ENCODE results near the gene NTM. TPM values are rescaled to one million over a fixed set of nuclear protein-coding genes. Genes with fewer than 3 reads are reported as not detected.

NTM gene
- total RNA-seq, 1 experiment from 2014 or later = 16.4 TPM

DNA sequence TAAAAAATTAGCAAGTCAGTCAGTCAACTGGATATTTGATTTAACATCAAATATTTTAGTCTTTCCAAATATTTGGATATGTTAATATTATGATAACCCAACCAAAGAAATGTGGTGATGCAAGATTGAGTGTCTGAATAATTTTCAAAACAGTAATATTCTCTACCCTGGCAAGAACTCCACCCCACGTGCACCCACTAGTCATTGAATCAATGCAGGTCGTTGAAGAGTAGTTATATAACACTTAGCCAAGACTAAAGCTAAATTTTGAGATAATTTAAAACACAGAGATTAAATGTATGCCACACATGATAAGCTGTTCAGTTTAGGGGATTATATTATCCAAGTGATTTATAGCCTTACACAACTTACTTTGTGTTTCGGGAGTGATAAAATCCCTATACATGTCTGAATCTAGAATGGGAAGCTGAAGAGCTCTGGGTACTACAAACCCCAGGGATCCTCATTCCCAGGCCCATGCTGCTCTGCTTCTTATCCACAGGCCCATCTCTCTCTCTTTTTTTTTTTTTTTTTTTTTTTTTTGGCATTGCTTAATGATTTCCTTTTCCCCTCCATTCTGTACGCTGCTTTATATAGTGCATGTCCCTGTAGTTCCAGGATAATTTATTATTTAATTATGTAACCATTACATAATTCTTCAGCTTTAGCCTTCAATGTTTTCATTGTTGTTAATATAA lies 392.9 kb downstream of the NTM start:
- Mint-ChIP-seq H3K36me3 (no peaks in the 10 kb centered on the region), H3K4me3 (no peak overlapping the region), H3K27ac (no peak overlapping the region), H3K4me1 (peaks cover 28% of the 10 kb centered on the region), H3K27me3 (ENCODE audit: low read depth) (no peaks in the 10 kb centered on the region), H3K9me3 (no peaks in the 10 kb centered on the region)
- CTCF ChIA-PET = interaction anchor here (1.0 to 3.9 kb wide), 3 partner anchors 15 to 69 kb away, joined by 3 to 15 read pairs (median 7); no protein-coding TSS in a partner anchor
- TF ChIP-seq, protein P1, sequence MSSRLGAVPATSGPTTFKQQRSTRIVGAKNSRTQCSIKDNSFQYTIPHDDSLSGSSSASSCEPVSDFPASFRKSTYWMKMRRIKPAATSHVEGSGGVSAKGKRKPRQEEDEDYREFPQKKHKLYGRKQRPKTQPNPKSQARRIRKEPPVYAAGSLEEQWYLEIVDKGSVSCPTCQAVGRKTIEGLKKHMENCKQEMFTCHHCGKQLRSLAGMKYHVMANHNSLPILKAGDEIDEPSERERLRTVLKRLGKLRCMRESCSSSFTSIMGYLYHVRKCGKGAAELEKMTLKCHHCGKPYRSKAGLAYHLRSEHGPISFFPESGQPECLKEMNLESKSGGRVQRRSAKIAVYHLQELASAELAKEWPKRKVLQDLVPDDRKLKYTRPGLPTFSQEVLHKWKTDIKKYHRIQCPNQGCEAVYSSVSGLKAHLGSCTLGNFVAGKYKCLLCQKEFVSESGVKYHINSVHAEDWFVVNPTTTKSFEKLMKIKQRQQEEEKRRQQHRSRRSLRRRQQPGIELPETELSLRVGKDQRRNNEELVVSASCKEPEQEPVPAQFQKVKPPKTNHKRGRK (CRISPR knock-in tag; IDR thresholded peaks at IDR 0.05; ENCODE audit: borderline replicate concordance) = no peak
- TF ChIP-seq ZNF138 (CRISPR knock-in tag; conservative IDR thresholded peaks at IDR 0.05) (no peak), RELA (CRISPR knock-in tag; IDR thresholded peaks at IDR 0.05; ENCODE audit: borderline replicate concordance) (no peak), EMX1 (CRISPR knock-in tag; IDR thresholded peaks at IDR 0.05) (no peak), FOXJ3 (CRISPR knock-in tag; IDR thresholded peaks at IDR 0.05; ENCODE audit: borderline replicate concordance) (no peak), ELF4 (CRISPR knock-in tag; IDR thresholded peaks at IDR 0.05; ENCODE audit: low read depth) (no peak), TEAD1 (CRISPR knock-in tag; IDR thresholded peaks at IDR 0.05) (no peak)
- TF ChIP-seq, protein P2, sequence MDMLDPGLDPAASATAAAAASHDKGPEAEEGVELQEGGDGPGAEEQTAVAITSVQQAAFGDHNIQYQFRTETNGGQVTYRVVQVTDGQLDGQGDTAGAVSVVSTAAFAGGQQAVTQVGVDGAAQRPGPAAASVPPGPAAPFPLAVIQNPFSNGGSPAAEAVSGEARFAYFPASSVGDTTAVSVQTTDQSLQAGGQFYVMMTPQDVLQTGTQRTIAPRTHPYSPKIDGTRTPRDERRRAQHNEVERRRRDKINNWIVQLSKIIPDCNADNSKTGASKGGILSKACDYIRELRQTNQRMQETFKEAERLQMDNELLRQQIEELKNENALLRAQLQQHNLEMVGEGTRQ (CRISPR knock-in tag; IDR thresholded peaks at IDR 0.05) = no peak
- TF ChIP-seq, protein P3, sequence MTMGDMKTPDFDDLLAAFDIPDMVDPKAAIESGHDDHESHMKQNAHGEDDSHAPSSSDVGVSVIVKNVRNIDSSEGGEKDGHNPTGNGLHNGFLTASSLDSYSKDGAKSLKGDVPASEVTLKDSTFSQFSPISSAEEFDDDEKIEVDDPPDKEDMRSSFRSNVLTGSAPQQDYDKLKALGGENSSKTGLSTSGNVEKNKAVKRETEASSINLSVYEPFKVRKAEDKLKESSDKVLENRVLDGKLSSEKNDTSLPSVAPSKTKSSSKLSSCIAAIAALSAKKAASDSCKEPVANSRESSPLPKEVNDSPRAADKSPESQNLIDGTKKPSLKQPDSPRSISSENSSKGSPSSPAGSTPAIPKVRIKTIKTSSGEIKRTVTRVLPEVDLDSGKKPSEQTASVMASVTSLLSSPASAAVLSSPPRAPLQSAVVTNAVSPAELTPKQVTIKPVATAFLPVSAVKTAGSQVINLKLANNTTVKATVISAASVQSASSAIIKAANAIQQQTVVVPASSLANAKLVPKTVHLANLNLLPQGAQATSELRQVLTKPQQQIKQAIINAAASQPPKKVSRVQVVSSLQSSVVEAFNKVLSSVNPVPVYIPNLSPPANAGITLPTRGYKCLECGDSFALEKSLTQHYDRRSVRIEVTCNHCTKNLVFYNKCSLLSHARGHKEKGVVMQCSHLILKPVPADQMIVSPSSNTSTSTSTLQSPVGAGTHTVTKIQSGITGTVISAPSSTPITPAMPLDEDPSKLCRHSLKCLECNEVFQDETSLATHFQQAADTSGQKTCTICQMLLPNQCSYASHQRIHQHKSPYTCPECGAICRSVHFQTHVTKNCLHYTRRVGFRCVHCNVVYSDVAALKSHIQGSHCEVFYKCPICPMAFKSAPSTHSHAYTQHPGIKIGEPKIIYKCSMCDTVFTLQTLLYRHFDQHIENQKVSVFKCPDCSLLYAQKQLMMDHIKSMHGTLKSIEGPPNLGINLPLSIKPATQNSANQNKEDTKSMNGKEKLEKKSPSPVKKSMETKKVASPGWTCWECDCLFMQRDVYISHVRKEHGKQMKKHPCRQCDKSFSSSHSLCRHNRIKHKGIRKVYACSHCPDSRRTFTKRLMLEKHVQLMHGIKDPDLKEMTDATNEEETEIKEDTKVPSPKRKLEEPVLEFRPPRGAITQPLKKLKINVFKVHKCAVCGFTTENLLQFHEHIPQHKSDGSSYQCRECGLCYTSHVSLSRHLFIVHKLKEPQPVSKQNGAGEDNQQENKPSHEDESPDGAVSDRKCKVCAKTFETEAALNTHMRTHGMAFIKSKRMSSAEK (CRISPR knock-in tag; IDR thresholded peaks at IDR 0.05; ENCODE audit: borderline replicate concordance) = no peak
- TF ChIP-seq, protein P4, sequence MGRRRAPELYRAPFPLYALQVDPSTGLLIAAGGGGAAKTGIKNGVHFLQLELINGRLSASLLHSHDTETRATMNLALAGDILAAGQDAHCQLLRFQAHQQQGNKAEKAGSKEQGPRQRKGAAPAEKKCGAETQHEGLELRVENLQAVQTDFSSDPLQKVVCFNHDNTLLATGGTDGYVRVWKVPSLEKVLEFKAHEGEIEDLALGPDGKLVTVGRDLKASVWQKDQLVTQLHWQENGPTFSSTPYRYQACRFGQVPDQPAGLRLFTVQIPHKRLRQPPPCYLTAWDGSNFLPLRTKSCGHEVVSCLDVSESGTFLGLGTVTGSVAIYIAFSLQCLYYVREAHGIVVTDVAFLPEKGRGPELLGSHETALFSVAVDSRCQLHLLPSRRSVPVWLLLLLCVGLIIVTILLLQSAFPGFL (CRISPR knock-in tag; IDR thresholded peaks at IDR 0.05; ENCODE audit: borderline replicate concordance) = no peak
- TF ChIP-seq, protein P5, sequence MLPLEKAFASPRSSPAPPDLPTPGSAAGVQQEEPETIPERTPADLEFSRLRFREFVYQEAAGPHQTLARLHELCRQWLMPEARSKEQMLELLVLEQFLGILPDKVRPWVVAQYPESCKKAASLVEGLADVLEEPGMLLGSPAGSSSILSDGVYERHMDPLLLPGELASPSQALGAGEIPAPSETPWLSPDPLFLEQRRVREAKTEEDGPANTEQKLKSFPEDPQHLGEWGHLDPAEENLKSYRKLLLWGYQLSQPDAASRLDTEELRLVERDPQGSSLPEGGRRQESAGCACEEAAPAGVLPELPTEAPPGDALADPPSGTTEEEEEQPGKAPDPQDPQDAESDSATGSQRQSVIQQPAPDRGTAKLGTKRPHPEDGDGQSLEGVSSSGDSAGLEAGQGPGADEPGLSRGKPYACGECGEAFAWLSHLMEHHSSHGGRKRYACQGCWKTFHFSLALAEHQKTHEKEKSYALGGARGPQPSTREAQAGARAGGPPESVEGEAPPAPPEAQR (CRISPR knock-in tag; IDR thresholded peaks at IDR 0.05) = no peak
- TF ChIP-seq, protein P6, sequence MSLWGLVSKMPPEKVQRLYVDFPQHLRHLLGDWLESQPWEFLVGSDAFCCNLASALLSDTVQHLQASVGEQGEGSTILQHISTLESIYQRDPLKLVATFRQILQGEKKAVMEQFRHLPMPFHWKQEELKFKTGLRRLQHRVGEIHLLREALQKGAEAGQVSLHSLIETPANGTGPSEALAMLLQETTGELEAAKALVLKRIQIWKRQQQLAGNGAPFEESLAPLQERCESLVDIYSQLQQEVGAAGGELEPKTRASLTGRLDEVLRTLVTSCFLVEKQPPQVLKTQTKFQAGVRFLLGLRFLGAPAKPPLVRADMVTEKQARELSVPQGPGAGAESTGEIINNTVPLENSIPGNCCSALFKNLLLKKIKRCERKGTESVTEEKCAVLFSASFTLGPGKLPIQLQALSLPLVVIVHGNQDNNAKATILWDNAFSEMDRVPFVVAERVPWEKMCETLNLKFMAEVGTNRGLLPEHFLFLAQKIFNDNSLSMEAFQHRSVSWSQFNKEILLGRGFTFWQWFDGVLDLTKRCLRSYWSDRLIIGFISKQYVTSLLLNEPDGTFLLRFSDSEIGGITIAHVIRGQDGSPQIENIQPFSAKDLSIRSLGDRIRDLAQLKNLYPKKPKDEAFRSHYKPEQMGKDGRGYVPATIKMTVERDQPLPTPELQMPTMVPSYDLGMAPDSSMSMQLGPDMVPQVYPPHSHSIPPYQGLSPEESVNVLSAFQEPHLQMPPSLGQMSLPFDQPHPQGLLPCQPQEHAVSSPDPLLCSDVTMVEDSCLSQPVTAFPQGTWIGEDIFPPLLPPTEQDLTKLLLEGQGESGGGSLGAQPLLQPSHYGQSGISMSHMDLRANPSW (CRISPR knock-in tag; conservative IDR thresholded peaks at IDR 0.05; ENCODE audit: low read depth) = no peak
- TF ChIP-seq, protein P7, sequence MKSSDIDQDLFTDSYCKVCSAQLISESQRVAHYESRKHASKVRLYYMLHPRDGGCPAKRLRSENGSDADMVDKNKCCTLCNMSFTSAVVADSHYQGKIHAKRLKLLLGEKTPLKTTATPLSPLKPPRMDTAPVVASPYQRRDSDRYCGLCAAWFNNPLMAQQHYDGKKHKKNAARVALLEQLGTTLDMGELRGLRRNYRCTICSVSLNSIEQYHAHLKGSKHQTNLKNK (CRISPR knock-in tag; IDR thresholded peaks at IDR 0.05) = no peak
- TF ChIP-seq, protein P8, sequence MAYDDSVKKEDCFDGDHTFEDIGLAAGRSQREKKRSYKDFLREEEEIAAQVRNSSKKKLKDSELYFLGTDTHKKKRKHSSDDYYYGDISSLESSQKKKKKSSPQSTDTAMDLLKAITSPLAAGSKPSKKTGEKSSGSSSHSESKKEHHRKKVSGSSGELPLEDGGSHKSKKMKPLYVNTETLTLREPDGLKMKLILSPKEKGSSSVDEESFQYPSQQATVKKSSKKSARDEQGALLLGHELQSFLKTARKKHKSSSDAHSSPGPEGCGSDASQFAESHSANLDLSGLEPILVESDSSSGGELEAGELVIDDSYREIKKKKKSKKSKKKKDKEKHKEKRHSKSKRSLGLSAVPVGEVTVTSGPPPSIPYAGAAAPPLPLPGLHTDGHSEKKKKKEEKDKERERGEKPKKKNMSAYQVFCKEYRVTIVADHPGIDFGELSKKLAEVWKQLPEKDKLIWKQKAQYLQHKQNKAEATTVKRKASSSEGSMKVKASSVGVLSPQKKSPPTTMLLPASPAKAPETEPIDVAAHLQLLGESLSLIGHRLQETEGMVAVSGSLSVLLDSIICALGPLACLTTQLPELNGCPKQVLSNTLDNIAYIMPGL (CRISPR knock-in tag; IDR thresholded peaks at IDR 0.05) = no peak
- DNase-seq (ENCODE audit: low spot score) (no peak), ATAC-seq (no peak)
- POLR2A ChIA-PET = no interaction called here
